GM19455 (cell line): ENCODE measurements around the gene DLK2.
"Not testable (repeated sequence)": the region's sequence is repeated elsewhere in the genome, so short reads cannot be mapped to it uniquely, and the experiment has no call there.

Experiments used
- ATAC-seq: cut with Tn5 transposase; IDR thresholded peaks from one replicate; pipeline ENCODE4 v1.9.1; 2021; ENCODE audit not compliant: unreplicated experiment

Gene DLK2

DNA sequence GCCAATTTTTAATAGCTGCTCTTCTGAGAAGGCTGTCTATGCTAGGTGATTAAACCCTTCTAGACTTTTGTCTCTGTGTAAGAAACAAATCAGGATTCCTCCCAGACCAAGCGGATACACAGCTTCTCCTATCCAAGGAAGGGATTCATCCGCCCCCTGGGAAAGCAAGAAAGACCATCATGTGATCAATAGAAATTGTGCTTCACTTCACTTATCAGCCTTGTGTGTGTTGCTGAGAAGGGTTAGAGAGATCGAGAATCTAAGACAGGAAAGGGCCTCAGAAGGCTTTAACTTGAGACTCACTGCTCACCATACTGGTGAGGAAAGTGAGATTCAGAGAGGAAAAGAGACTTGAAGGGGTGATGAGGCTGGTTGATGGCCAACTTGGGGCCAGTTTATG lies 26.5 kb downstream of the DLK2 start:
- no peak for ATAC-seq

DNA sequence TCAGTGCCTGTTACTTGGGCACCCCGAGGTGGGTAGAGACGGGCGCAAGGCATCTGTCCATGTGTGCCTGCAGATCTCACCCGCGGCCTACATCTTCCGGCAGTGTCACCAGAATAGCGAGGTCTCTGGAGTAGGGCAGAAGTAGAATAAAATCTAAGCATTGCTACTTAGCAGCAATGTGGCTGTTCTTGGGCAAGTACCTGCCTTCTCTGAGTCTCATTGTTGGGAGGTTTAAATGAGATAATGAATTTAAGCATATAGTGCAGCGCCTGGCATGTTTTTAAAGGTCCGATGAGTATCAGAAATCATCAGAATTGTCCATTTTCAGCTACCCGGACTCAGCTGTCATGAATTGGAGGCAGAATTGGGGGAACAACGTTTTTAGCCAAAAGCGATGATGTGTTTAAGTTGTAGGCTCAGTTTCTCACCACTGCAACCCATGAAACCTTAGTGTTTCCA lies 27.2 kb downstream of the DLK2 start:
- ATAC-seq, result no peak

DNA sequence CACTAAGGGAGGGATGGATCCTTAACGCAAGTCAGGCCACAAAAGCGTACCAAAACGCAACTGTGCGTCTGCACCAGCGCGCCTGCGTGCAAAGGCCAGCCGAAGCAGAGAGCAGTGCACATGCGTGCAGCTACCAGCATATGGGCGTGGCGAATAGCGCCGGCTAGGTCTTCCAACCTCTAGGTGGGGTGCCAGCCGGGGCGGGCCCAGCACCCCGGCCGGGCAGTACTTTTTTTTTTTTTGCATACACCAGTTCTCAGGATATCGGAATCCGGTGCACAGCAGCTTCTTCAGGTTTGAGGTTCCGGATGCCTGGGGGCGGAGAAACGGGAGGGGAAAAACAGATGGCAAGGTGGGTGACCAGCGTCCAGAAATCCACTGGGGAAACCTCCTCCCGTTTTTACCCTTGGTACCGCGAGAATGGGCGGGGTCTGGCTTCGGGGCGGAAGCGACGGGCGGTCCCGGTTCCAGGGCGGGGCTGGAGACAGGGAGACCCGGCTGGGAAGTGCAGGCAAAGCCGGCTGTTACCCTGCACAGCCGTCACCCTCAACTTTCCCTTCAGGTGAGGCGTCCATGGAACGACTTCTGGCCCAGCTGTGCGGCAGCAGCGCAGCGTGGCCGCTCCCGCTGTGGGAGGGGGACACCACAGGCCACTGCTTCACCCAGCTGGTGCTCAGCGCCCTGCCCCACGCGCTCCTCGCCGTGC lies 27.8 kb downstream of the DLK2 start, which contains the start of gene ABCC10:
Gene ABCC10 (plus strand): TSS at position 136 of the 706 bp plus-strand sequence. CDS start 438 bp downstream, at position 574.
- ATAC-seq, result peak; percentile 90

DNA sequence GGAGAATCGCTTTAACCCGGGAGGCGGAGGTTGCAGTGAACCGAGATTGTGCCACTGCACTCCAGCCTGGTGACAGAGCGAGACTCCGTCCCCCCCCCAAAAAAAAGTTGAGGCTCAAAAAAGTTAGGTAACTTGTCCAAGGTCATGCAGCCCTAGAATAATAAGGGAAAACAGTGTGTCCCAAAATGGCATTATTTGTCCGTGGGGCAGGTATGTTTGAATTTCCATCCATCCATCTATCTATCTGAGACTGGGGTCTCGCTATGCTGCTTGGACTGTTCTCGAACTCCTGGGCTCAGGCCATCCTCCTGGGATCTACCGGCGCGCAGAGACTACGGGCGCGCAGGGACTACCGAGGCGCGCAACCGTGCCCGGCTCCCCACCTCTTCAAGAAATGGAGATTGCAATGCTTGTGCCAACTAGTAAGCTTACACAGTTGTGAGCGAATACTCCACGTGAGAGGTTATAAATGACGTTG lies 28.4 kb downstream of the DLK2 start:
- no peak for ATAC-seq

DNA sequence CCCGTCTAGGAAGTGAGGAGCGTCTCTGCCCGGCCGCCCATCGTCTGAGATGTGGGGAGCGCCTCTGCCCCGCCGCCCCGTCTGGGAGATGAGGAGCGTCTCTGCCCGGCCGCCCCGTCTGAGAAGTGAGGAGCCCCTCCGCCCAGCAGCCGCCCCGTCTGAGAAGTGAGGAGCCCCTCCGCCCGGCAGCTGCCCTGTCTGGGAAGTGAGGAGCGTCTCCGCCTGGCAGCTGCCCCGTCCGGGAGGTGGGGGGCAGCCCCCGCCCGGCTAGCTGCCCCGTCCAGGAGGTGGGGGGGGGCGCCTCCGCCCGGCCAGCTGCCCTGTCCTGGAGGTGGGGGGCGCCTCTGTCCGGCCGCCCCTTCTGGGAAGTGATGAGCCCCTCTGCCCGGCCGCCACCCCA lies 30.3 kb downstream of the DLK2 start:
- not testable (repeated sequence) for ATAC-seq

DNA sequence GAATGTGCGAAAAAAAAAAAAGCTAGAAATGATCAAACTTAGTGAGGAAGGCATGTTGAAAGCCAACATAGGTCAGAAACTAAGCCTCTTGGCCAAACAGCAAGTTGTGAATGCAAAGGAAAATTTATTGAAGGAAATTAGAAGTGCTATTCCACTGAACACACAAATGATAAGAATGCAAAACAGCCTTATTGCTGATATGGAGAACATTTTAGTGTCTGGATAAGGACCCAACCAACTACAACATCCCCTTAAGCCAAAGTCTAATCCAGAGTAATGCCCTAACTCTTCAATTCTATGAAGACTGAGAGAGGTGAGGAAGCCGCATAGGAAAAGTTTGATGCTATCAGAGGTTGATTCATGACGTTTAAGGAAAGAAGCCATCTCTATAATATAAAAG lies 33.5 kb downstream of the DLK2 start:
- no peak for ATAC-seq

DNA sequence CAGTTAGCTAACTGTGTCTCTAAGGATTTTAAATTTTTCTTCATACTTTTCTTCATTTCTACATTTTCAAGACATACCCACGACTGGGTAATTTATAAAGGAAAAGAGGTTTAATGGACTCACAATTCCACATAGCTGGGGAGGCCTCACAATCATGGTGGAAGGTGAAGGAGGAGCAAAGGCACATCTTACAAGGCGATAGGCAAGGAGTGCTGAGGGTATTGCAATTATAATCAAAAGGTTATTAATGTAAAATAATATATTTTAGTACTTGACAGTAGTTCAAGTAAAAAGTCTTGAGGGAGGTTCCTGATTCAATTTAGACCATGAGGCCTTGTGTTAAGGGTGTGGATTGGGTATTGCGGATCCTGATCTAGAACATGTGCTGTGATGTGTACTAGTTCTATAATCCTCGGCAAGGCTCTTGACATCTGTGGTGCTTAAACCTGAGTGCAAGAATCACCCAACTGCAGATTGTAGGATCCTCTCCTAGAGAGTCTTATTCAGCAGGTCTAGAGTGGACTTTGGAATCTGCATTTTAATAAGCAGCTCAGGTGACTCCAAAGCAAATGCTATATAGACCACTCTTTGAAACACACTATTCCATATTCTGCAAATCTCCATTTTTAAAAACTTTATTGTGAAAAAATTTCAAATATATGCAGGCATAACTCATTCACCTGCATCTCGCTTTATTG lies 35.2 kb downstream of the DLK2 start:
- ATAC-seq, result no peak

DNA sequence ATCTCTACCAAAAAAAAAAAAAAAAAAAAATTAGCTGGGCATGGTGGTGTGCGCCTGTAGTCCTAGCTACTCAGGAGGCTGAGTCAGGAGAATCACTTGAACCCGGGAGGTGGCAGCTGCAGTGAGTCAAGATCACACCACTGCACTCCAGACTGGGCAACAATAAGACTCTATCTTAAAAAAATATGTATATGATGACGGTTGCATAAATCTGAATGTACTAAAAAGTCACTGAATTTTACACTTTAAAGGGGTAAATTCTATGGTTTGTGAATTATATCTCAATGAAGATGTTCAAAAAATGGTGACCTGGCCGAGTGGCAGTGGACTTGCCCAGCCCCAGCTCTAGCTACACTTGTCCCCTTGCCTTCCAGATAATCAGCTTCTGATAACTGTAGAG lies 38.4 kb downstream of the DLK2 start:
- ATAC-seq, result no peak

DNA sequence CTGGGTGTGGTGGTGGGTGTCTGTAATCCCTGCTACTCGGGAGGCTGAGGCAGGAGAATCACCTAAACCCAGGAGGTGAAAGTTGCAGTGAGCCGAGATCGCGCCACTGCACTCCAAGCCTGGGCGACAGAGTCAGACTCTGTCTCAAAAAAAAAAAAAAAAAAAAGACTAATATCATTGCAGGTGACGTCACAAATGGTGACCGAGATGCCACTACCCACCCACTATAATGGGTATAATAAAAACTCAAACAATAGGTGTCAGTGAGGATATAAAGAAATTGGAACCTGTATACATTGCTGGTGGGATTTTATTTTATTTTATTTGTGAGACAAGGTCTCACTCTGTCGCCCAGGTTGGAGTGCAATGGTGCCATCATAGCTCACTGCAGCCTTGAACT lies 40.1 kb downstream of the DLK2 start:
- not testable (repeated sequence) for ATAC-seq

DNA sequence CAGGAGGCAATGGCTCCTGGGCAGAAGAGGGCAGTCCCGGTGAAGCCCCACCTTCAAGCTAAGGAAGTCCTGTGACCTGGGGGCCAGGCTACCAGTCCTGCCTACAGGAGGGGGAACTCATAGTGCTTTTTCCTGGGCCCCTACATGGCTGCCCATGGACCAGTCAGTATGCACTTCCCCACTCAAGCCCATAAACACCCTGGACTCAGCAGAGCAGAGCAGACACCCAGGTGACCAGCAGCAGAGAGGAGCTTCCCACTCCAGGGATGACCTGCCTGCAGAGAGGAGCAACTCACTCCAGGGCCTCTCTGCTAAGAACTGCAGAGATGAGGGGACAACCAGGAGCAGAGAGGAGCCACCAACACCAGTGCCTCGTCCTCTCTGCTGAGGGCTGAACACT lies 42.3 kb downstream of the DLK2 start:
- no peak for ATAC-seq

DNA sequence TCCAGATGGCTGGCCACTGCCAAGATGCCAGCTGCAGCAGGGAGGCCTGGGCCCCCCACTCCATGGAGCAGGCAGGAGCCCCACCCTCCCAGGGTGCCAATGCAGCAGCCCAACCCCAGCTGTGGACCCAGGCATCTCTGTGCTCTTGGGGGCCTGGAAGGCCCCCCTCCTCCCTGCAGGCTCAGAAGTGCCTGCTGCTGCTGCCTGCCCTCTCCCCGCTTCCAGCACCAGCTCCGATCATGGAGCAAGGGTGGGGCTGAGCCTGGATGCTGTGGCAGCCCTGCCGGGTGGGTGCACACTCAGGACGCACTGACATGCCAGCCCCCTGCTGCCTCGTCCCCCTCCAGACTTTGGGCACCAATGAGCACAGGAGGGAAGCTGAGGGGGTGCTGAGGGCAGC lies 42.8 kb downstream of the DLK2 start:
- ATAC-seq, result no peak

DNA sequence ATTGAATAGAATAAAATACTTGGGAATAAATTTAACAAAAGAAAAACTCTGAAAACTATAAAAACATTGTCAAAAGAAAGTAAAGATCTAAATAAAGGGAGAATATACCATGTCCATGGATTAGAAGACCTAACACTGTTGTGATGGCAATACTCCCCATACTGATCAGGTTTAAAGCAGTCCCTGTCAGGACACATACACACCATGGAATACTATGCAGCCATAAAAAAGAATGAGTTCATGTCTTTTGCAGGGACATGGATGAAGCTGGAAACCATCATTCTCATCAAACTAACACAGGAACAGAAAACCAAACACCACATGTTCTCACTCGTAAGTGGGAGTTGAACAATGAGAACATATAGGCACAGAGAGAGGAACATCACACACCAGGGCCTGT lies 44.6 kb downstream of the DLK2 start:
- ATAC-seq, result not testable (repeated sequence)

DNA sequence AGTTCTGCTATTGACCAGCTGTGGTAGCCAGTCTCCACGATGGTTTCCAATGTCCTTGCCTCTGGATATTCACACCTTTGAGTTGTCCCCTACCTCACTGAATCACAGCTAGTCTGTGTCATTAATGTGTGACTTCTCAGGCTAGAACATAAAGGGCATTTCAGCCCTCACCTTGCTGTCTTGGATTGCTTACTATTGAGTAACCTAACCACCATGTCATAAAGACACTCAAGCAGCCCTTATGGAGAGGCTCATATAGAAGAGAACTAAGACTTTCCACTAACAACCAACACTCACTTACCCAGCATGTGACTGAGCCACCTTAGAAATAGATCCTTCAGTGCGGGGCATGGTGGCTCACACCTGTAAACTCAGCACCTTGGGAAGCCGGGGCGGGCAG lies 47.1 kb downstream of the DLK2 start:
- ATAC-seq, result no peak

DNA sequence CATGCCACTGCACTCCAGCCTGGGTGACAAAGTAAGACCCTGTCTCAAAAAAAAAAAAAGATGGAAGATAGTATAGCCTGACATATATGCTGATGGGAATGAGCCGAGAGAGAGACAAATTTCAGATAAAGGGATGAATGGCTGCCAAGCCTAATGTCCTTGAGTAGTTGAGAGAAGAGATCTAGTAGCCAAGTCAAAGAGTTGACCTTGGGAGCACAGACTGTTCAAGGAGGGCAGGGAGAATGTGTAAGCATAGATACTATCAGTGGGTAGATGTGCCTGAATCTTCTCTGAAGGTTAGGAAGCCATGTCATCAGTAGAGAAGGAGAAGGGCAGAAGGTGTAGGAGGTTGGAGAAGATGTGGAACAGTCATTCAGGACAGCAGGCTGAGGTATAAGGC lies 48.1 kb downstream of the DLK2 start:
- no peak for ATAC-seq

DNA sequence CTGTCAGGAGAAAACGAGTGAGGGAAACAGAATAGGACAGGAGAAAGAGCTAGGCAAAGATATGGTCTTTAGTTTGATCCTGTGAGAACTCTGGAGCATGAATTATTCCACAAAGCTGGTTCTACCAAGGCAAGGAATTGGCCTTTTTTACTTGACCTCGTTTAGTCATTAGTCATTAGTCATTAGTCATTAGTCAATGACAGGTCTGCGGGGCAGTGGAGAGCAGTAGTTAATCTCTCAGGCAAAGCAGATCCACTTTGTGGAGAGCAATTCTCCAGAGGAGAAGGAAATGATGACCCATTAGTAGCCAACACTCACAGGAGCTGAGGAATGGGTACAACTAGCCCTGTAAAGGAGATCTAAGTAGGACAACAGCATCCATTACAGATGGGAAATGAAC lies 50.0 kb downstream of the DLK2 start:
- no peak for ATAC-seq

DNA sequence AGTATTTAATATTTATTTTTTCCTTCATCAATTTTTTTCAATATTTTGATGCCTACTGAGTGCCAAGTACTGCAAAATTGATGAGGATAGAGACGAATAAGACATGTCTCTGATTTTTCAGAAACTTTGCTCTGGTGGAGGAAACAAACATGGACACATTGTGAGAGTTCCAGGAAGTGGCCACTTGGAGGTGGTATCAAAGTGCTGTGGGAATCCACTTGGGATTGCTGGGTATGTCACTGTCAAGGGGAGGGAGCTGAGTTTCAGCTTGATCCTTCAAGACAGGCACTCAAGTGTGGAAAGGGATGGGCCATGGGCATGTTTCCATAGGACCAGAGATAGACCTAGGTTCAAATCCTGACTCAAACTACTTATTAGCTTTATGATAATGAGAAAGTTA lies 52.5 kb downstream of the DLK2 start:
- no peak for ATAC-seq

DNA sequence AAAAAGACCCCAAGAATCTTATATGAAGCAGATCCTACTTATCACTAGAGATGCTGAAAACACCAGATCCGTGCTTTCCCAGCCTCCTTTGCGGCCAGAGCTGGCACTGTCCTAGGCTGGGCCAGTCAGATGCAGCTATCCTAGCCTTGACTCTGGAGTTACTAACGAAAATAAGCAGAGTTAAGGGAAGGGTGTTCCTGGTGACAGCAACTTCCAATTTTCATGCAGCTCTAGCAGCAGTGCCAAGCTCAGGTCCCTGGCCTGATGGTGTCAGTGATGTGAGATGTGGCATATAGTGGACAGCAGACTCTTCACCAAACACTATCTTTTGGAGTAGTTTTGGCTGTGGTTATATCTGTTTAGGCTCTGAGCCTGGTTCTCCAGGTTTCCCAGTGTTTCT lies 53.6 kb downstream of the DLK2 start:
- ATAC-seq, result no peak
